Fibroblast of mammary gland (primary cell): ENCODE data around the gene TGFBRAP1.

Experiments used
- DNase-seq: peaks from one replicate; pipeline ENCODE4 v3.0.0-alpha.2; 2010; ENCODE audit warnings: low read depth
- H3K4me3 ChIP-seq: 2 replicates; pipeline ENCODE4 v1.5.1; 2011; ENCODE audit warnings: low read depth, mild to moderate bottlenecking, low read length, moderate library complexity; ENCODE audit not compliant: control insufficient read depth
- TF ChIP-seq, protein P1 (sequence below): conservative IDR thresholded peaks from 2 replicates; pipeline ENCODE4 v1.5.1; 2011; ENCODE audit warnings: low read depth, low read length, inconsistent platforms; ENCODE audit not compliant: control insufficient read depth, insufficient read depth

The TGFBRAP1 gene

DNA sequence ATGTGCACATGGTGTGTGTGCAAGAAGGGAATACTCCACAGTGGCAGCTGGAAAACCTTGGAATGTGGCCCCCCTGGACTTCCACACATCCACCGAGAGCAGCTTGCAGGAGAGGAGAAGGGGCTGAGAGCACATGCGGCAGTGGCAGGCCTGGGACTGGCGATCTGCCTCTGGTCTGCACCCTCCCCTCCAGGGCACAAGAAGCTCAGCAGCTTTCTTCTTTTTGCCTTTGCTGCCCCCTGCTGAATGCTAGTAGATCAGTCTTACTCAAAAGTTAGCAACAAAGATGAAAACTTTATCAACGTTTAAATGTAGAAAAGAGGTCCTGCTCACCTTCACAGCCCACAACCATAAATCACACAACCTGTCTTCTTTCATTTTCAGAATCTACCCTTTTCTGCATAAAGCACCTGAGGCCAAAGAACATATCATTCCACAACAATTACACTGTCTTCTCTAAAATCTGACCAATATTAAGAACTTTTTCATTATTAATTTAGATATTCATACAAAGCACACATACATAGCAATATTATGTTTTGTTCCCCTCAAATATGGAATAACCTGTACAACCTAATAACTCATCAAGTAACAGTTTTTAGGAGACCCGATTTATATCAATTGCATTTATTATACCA lies 34.6 kb downstream of the TGFBRAP1 start:
- TF ChIP-seq, protein P1, sequence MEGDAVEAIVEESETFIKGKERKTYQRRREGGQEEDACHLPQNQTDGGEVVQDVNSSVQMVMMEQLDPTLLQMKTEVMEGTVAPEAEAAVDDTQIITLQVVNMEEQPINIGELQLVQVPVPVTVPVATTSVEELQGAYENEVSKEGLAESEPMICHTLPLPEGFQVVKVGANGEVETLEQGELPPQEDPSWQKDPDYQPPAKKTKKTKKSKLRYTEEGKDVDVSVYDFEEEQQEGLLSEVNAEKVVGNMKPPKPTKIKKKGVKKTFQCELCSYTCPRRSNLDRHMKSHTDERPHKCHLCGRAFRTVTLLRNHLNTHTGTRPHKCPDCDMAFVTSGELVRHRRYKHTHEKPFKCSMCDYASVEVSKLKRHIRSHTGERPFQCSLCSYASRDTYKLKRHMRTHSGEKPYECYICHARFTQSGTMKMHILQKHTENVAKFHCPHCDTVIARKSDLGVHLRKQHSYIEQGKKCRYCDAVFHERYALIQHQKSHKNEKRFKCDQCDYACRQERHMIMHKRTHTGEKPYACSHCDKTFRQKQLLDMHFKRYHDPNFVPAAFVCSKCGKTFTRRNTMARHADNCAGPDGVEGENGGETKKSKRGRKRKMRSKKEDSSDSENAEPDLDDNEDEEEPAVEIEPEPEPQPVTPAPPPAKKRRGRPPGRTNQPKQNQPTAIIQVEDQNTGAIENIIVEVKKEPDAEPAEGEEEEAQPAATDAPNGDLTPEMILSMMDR = peak; percentile 67
- no peak overlapping the region for H3K4me3 ChIP-seq
- DNase-seq = peak; percentile 76

DNA sequence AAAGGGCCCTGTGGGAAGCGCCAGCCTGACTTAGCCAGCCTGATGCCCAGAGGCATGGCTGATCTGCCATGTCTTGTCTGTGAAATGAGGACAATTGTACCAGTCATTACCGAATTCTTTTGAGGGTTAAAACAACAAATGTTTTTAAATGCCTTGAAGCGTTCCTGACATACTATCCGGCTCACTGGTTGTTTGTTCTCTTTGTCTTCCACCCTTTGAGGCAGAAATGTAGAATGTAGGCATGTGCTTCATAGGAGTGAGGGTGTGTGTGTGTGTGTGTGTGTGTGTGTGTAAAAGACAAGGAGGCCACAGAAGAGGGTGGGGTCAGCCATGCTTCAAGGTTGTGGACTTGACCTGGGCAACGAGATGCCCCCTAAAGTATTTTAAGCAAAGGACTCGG lies 35.5 kb downstream of the TGFBRAP1 start:
- TF ChIP-seq, protein P1 = no peak
- DNase-seq = no peak
- no peak overlapping the region for H3K4me3 ChIP-seq

DNA sequence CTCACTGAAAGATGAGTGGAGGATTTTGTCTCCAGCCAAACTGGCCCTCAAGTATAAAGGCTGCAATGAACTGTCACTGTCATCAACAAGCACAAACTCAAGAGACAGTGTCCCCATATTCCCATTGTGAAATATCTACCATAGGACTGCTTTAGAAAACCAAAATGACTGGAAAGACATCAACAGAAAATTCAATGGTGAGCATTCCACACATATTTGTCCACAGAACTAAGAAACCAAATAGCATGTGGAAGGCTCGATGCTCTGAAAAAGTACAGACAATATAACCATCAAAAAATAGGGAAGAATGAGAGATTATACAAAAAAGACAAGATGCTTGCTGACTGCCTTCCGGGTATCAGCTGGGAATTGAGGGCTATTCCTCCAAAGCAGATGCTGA lies 37.6 kb downstream of the TGFBRAP1 start:
- no peak overlapping the region for H3K4me3 ChIP-seq
- TF ChIP-seq, protein P1 = no peak
- DNase-seq = no peak

DNA sequence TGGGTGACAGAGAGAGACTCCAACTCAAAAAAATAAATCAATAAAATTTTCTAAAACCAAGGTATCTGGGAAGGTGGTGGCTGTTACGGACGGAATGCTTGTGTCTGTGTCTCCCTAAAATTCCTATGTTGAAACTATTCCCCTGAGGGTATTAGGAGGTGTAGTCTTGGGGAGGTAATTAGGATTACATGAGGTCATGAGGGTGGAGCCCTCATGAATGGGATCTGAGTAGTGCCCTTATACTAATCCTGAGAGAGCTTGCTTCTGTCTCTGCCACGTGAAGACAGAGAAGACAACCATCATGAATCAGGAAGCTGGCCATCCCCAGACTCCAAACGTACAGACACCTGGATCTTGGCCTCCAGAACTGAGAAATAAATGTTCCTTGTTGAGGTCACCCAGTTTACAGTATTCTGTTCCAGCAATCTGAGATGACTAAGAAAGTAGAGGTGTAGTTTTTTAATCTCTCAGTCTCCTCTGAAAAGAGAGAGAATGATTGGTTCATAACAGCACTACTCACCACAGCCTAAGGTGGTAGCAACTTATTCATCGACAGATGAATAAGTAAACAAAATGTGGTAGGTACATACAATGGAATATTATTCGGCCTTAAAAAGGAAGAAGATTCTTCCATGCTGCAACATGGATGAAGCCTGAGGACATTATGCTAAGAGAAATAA lies 38.4 kb downstream of the TGFBRAP1 start:
- no peak overlapping the region for H3K4me3 ChIP-seq
- no peak for DNase-seq
- TF ChIP-seq, protein P1 = no peak

DNA sequence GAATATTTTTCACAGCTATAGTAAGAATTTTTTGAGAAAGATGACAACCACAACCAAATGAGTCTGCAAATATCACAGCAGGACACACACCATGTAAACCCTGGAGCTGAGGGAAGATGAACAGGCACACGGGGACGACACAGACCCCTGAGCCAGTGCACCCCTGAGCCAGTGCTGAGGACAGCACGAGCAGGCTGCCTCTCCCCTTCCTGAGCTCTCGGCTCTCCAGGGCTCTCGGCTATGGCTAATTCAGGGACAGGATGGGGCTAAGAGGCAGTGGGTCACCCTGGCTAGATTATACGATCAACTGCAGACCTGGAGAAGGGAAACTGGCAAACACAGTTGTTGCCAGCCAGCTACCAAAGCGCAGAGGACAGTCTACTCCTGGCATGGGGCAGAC lies 41.4 kb downstream of the TGFBRAP1 start:
- TF ChIP-seq, protein P1 = no peak
- DNase-seq = no peak
- H3K4me3 ChIP-seq = no peak overlapping the region

DNA sequence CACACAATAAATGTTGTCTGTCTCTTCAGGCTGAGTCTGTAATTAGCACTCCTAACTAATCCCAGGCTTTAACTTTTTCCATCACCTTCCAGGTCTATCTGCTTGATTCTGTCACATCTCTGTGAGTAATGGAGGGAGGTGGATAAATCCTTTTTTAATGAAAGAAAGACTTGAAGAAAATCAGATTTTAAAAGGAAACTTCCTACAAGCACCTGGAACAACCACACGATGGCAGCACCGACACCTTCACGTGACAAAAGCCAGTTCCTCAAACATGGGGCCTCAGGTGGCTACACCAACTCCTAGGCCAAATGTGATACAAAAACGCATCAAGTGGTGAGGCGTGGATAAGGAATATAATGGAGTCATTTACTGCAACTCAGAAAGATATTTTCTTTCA lies 41.8 kb downstream of the TGFBRAP1 start:
- peak; percentile 58 for DNase-seq
- no peak overlapping the region for H3K4me3 ChIP-seq
- TF ChIP-seq, protein P1 = peak; percentile 58

DNA sequence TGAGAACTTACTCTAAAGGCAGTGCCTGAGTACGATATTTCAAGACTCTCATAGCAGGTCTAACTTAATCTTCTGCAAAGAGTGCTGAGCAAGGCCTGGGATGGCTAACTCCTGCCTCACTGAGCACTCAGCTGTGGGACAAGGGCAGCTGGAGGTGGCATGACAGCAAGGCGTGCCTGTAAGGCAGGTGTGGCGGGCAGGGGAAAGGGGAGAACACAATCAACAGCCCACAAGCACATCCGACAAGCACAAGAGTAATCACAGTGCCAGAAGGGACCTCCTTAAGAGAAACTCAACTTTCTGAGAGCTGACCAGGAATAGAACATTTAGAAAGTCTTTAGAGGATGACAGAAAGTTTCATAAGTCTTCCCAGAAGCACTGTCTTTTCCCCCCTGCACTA lies 46.0 kb downstream of the TGFBRAP1 start:
- TF ChIP-seq, protein P1 = no peak
- H3K4me3 ChIP-seq = no peak overlapping the region
- no peak for DNase-seq
